Caco-2 (cell line): ENCODE measurements around the gene PPP1R12C. TPM values are rescaled to one million over a fixed set of nuclear protein-coding genes. Genes with fewer than 3 reads are reported as not detected.

ENCODE experiments used
- BruUV-seq: library from RNA; stranded (reverse); fragments of 400-500 nt; replicated peaks from 2 replicates; lab custom pipeline; 2021; lab: Mats Ljungman, UMichigan
- CTCF ChIA-PET: fragments of 300-600 bp; sonication (Branson Sonifier 250); formaldehyde crosslinking; loops from one replicate; lab custom pipeline; 2022; ENCODE audit warnings: antibody characterized with exemption; lab: Charles Lee
- POLR2A ChIA-PET: fragments of 300-600 bp; sonication (Branson Sonifier 250); formaldehyde crosslinking; loops from one replicate; lab custom pipeline; 2022; ENCODE audit warnings: antibody characterized with exemption; lab: Charles Lee
- DNase-seq, 2 experiments: peaks; one replicate each; pipeline versions ENCODE4 v3.0.0 to v3.0.0-alpha.2; 2020 to 2022
- H3K27me3 ChIP-seq: replicated peaks from 2 replicates; pipeline ENCODE4 v1.6.0; 2011; ENCODE audit warnings: low read length; ENCODE audit not compliant: control insufficient read depth, insufficient read depth
- H3K36me3 ChIP-seq: 2 replicates; pipeline ENCODE4 v1.5.1; 2011; ENCODE audit warnings: low read length; ENCODE audit not compliant: control insufficient read depth, insufficient read depth
- H3K4me1 ChIP-seq: fragments of 250-450 bp; sonication (Bioruptor Pico); 2 replicates; pipeline ENCODE4 v1.5.1; 2020; ENCODE audit warnings: mild to moderate bottlenecking
- H3K4me3 ChIP-seq: 2 replicates; pipeline ENCODE4 v1.5.1; 2011; ENCODE audit warnings: low read depth, mild to moderate bottlenecking, control low read depth, low read length
- H3K9me3 ChIP-seq: fragments of 250-450 bp; sonication (Bioruptor Pico); 2 replicates; pipeline ENCODE4 v1.5.1; 2020; ENCODE audit warnings: mild to moderate bottlenecking, moderate library complexity
- H3K27ac Mint-ChIP-seq: one replicate; pipeline ENCODE4 v1.8.0; 2022; ENCODE audit warnings: mixed read lengths; ENCODE audit not compliant: unreplicated experiment
- H3K27me3 Mint-ChIP-seq: one replicate; pipeline ENCODE4 v1.8.0; 2022; ENCODE audit warnings: mixed read lengths; ENCODE audit not compliant: insufficient read depth, unreplicated experiment
- H3K36me3 Mint-ChIP-seq: one replicate; pipeline ENCODE4 v1.8.0; 2022; ENCODE audit warnings: mild to moderate bottlenecking, mixed read lengths; ENCODE audit not compliant: insufficient read depth, unreplicated experiment
- H3K4me1 Mint-ChIP-seq: one replicate; pipeline ENCODE4 v1.8.0; 2022; ENCODE audit warnings: low read depth, mixed read lengths; ENCODE audit not compliant: unreplicated experiment
- H3K4me3 Mint-ChIP-seq: one replicate; pipeline ENCODE4 v1.8.0; 2022; ENCODE audit warnings: mild to moderate bottlenecking, moderate library complexity, mixed read lengths; ENCODE audit not compliant: unreplicated experiment
- H3K9me3 Mint-ChIP-seq: one replicate; pipeline ENCODE4 v1.8.0; 2022; ENCODE audit warnings: mixed read lengths; ENCODE audit not compliant: unreplicated experiment
- intact Hi-C: fragments of 100-400 bp; cut with micrococcal nuclease; formaldehyde crosslinking; loops from one replicate; pipeline ENCODE4 v1.10.0; 2022; ENCODE audit not compliant: unreplicated experiment
- total RNA-seq: library from RNA; stranded (reverse); gene quantifications from 2 replicates; pipeline ENCODE4 v1.2.3, GENCODE V29; 2022
- TF ChIP-seq, protein P1 (sequence below), 2 experiments: fragments of 200-600 bp in 1 of 2; IDR thresholded peaks; 1 replicate in 1 of 2; 2 replicates in 1 of 2; pipeline versions ENCODE4 v1.5.1 to v1.8.0; 2011 to 2022; ENCODE audit warnings: antibody characterized with exemption in 1 of 2, control low read depth in 1 of 2, inconsistent platforms in 1 of 2, low read depth in 1 of 2, low read length in 1 of 2, mild to moderate bottlenecking in 1 of 2, moderate library complexity in 1 of 2; ENCODE audit not compliant: insufficient read depth in 1 of 2, severe bottlenecking in 1 of 2, unreplicated experiment in 1 of 2

The PPP1R12C gene
- total RNA-seq, 1 experiment from 2014 or later = 104 TPM

DNA sequence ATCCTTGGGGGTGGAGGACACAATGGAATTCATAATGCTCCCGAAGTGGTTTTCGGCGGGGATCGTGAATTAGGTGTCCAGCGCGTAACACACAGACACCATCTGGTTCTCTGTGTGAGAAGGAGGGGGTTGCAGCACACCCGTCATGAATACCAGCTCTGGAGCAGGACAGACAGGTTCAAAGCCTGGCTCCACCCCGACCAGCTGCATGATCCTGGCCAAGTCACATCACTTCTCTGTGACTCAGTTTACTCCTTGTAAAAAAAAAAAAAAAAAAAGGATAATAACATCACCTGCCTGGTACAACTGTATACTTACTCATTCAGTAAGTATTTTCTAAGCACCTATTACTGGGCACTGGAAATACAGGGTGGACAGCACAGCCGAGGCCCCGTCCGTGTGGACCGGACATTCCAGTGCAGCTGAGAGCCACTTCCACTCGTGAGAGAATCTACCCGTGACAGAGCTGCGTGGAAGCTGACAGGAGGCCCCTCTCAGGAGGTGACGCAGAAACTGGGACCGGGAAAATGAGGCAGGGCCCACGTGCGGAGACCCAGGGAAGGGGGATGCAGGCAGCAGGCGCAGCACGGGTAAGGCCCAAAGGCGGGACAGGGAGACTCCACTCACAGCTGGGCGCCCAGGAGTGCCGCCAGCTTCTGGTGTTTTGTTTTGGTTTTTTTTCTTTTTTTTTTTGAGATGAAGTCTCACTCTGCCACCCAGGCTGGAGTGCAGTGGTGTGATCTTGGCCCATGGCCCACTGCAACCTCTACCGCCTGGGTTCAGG is 66.5 kb downstream of the PPP1R12C start:
- Histone ChIP-seq H3K4me1 (no peaks in the 10 kb centered on the region), H3K4me3 (no peak overlapping the region), H3K9me3 (no peaks in the 10 kb centered on the region), H3K36me3 (peaks cover 8% of the 10 kb centered on the region), H3K27me3 (no peaks in the 10 kb centered on the region)
- no peaks in the 10 kb centered on the region for H3K27me3 Mint-ChIP-seq
- no TSS peak for BruUV-seq
- intact Hi-C loops = no loop called here
- no peaks in the 10 kb centered on the region for H3K4me1 Mint-ChIP-seq
- POLR2A ChIA-PET = interaction anchor here (0.6 kb wide), 2 partner anchors 290 to 350 kb away, joined by 3 to 6 read pairs; no protein-coding TSS in a partner anchor
- no peak overlapping the region for H3K4me3 Mint-ChIP-seq
- H3K9me3 Mint-ChIP-seq = no peaks in the 10 kb centered on the region
- no peak overlapping the region for H3K27ac Mint-ChIP-seq
- DNase-seq = no peak
- peaks cover 93% of the 10 kb centered on the region for H3K36me3 Mint-ChIP-seq
- CTCF ChIA-PET = interaction anchor here (0.7 kb wide), 2 partner anchors 23 to 96 kb away, joined by 6 read pairs; no protein-coding TSS in a partner anchor
- TF ChIP-seq, protein P1, sequence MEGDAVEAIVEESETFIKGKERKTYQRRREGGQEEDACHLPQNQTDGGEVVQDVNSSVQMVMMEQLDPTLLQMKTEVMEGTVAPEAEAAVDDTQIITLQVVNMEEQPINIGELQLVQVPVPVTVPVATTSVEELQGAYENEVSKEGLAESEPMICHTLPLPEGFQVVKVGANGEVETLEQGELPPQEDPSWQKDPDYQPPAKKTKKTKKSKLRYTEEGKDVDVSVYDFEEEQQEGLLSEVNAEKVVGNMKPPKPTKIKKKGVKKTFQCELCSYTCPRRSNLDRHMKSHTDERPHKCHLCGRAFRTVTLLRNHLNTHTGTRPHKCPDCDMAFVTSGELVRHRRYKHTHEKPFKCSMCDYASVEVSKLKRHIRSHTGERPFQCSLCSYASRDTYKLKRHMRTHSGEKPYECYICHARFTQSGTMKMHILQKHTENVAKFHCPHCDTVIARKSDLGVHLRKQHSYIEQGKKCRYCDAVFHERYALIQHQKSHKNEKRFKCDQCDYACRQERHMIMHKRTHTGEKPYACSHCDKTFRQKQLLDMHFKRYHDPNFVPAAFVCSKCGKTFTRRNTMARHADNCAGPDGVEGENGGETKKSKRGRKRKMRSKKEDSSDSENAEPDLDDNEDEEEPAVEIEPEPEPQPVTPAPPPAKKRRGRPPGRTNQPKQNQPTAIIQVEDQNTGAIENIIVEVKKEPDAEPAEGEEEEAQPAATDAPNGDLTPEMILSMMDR (IDR thresholded peaks at IDR 0.05; ENCODE audit: insufficient read depth in 1 of 2, low read depth in 1 of 2, low read length in 1 of 2, severe bottlenecking in 1 of 2, unreplicated experiment in 1 of 2) = no peak

DNA sequence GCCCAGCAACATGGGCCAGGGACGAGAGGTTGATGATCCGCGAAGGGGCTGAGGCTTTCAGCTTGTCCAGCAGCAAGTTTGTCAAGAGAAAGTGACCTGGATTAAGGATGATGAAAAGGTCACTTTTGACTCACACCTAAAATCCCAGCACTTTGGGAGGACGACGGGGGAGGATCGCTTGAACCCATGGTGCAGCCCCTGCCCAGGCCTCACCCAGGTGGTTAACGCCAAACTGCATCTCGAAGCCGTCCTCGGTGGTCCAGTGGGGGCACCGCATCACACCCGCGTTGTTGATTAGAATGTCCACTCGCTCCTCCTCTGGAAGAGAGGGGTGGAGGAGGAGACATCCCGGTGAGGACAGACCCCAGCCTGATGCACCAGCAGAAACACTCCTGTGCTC is 69.0 kb downstream of the PPP1R12C start:
- Mint-ChIP-seq H3K4me3 (no peak overlapping the region), H3K27me3 (no peaks in the 10 kb centered on the region), H3K27ac (no peak overlapping the region), H3K4me1 (no peaks in the 10 kb centered on the region), H3K9me3 (no peaks in the 10 kb centered on the region), H3K36me3 (peaks cover 96% of the 10 kb centered on the region)
- CTCF ChIA-PET = no interaction called here
- intact Hi-C loops = no loop called here
- Histone ChIP-seq H3K9me3 (no peaks in the 10 kb centered on the region), H3K4me3 (no peak overlapping the region), H3K36me3 (peaks cover 8% of the 10 kb centered on the region), H3K27me3 (no peaks in the 10 kb centered on the region), H3K4me1 (no peaks in the 10 kb centered on the region)
- POLR2A ChIA-PET = no interaction called here
- TF ChIP-seq, protein P1 (IDR thresholded peaks at IDR 0.05; ENCODE audit: insufficient read depth in 1 of 2, low read depth in 1 of 2, low read length in 1 of 2, severe bottlenecking in 1 of 2, unreplicated experiment in 1 of 2) = no peak
- DNase-seq = no peak
- no TSS peak for BruUV-seq

DNA sequence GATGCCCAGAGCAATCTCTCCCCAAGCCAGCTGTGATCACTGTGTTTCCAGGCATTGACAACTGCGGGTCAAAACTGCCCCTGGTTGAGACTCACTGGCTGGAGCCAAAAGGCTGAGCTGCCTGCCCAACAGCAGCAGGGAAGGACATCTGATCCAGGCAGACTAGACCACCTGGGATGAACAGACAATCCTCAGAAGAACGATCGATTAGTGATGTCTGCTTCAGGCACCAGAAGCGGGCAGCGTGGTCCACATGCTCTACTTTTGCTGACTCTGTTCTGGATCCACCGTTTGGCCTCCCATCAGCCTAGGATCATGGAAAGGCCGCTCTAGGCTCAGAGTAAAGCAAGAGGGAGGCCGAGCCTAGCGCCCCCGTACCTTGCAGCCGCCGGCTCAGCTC is 69.5 kb downstream of the PPP1R12C start:
- Histone ChIP-seq H3K4me1 (no peaks in the 10 kb centered on the region), H3K36me3 (peaks cover 8% of the 10 kb centered on the region), H3K9me3 (no peaks in the 10 kb centered on the region), H3K27me3 (no peaks in the 10 kb centered on the region), H3K4me3 (no peak overlapping the region)
- ChIA-PET CTCF (no interaction called here), POLR2A (no interaction called here)
- Mint-ChIP-seq H3K36me3 (peaks cover 96% of the 10 kb centered on the region), H3K27me3 (no peaks in the 10 kb centered on the region), H3K9me3 (no peaks in the 10 kb centered on the region), H3K4me3 (no peak overlapping the region), H3K27ac (no peak overlapping the region), H3K4me1 (no peaks in the 10 kb centered on the region)
- TF ChIP-seq, protein P1 (IDR thresholded peaks at IDR 0.05; ENCODE audit: insufficient read depth in 1 of 2, low read depth in 1 of 2, low read length in 1 of 2, severe bottlenecking in 1 of 2, unreplicated experiment in 1 of 2) = no peak
- BruUV-seq = no TSS peak
- intact Hi-C loops = no loop called here
- no peak for DNase-seq
